Smooth muscle cell (in vitro differentiated cells): Measurements from ENCODE around the gene CDHR2. TPM values are rescaled to one million over a fixed set of nuclear protein-coding genes. Genes with fewer than 3 reads are reported as not detected.

ENCODE experiments used
- DNase-seq: peaks from one replicate; lab custom pipeline; 2025; ENCODE audit not compliant: unreplicated experiment; lab: John Stamatoyannopoulos, UW
- H2AFZ ChIP-seq: fragments of 200-600 bp; sonication (generic); 2 replicates; pipeline ENCODE4 v1.6.0; 2016; ENCODE audit warnings: antibody characterized with exemption, low read depth, mild to moderate bottlenecking
- H3F3A ChIP-seq: fragments of 200-600 bp; sonication (generic); 2 replicates; pipeline ENCODE4 v1.6.0; 2017; ENCODE audit warnings: antibody characterized with exemption, low read depth
- H3K27ac ChIP-seq: fragments of 200-600 bp; sonication (generic); 2 replicates; pipeline ENCODE4 v1.5.1; 2016; ENCODE audit warnings: low read depth, mild to moderate bottlenecking
- H3K27me3 ChIP-seq: fragments of 200-600 bp; sonication (generic); 2 replicates; pipeline ENCODE4 v1.6.1; 2016; ENCODE audit warnings: low read depth, mild to moderate bottlenecking
- H3K36me3 ChIP-seq: fragments of 200-600 bp; sonication (generic); 2 replicates; pipeline ENCODE4 v1.5.1; 2016; ENCODE audit warnings: low read depth
- H3K4me1 ChIP-seq: fragments of 200-600 bp; sonication (generic); 2 replicates; pipeline ENCODE4 v1.5.1; 2016; ENCODE audit warnings: low read depth
- H3K4me2 ChIP-seq: fragments of 200-600 bp; sonication (generic); 2 replicates; pipeline ENCODE4 v1.6.0; 2016; ENCODE audit warnings: mild to moderate bottlenecking
- H3K4me3 ChIP-seq: fragments of 200-600 bp; sonication (generic); 2 replicates; pipeline ENCODE4 v1.5.1; 2016; ENCODE audit warnings: mild to moderate bottlenecking
- H3K79me2 ChIP-seq: fragments of 200-600 bp; sonication (generic); 2 replicates; pipeline ENCODE4 v1.6.0; 2016; ENCODE audit warnings: low read depth, mild to moderate bottlenecking
- H3K9ac ChIP-seq: fragments of 200-600 bp; sonication (generic); 2 replicates; pipeline ENCODE4 v1.6.0; 2016; ENCODE audit warnings: low read depth
- H3K9me3 ChIP-seq: fragments of 200-600 bp; sonication (generic); replicated peaks from 2 replicates; pipeline ENCODE4 v1.5.1; 2016; ENCODE audit warnings: low read depth
- H4K20me1 ChIP-seq: fragments of 200-600 bp; sonication (generic); 2 replicates; pipeline ENCODE4 v1.6.0; 2016; ENCODE audit warnings: low read depth
- WGBS: methylation state at CpG from one replicate; pipeline ENCODE4 v1.1.7; 2016; ENCODE audit warnings: low lambda C conversion rate; 5-methylcytosine and 5-hydroxymethylcytosine counted together
- polyA plus RNA-seq: library from polyadenylated mRNA; unstranded; fragments of >200 nt; fragmentation: Nextera tagmentation; extraction: Ambion mirVana; gene quantifications from 2 replicates; pipeline ENCODE4 v1.2.1, GENCODE V29; 2016
- total RNA-seq: library from RNA; depleted of rRNA; stranded (reverse); fragments of >200 nt; gene quantifications from 2 replicates; pipeline ENCODE4 v1.2.3, GENCODE V29; 2014
- TF ChIP-seq, protein P1 (sequence below): fragments of 200-600 bp; sonication (generic); IDR thresholded peaks from 2 replicates; pipeline ENCODE4 v1.5.1; 2017; ENCODE audit warnings: borderline replicate concordance, mild to moderate bottlenecking, antibody characterized with exemption; ENCODE audit not compliant: insufficient read depth, poor library complexity, severe bottlenecking

Gene CDHR2
- total and polyA plus RNA-seq, 2 experiments from 2014 or later = 0.13 TPM; not detected in 1

GRCh38 chr5:176526462-176526861, 22.7 kb upstream of the CDHR2 start:
- 92% methylated on average over 9 of the region's 9 CpGs for WGBS
- H2AFZ ChIP-seq = no peak overlapping the region
- no peak overlapping the region for H3K4me3 ChIP-seq
- no peaks in the 10 kb centered on the region for H3F3A ChIP-seq
- no peaks in the 10 kb centered on the region for H3K36me3 ChIP-seq
- no peaks in the 10 kb centered on the region for H3K4me1 ChIP-seq
- H3K79me2 ChIP-seq = no peaks in the 10 kb centered on the region
- no peak overlapping the region for H3K9ac ChIP-seq
- no peak for DNase-seq
- peaks cover 11% of the 10 kb centered on the region for H4K20me1 ChIP-seq
- no peak overlapping the region for H3K4me2 ChIP-seq
- no peak overlapping the region for H3K27ac ChIP-seq
- TF ChIP-seq, protein P1, sequence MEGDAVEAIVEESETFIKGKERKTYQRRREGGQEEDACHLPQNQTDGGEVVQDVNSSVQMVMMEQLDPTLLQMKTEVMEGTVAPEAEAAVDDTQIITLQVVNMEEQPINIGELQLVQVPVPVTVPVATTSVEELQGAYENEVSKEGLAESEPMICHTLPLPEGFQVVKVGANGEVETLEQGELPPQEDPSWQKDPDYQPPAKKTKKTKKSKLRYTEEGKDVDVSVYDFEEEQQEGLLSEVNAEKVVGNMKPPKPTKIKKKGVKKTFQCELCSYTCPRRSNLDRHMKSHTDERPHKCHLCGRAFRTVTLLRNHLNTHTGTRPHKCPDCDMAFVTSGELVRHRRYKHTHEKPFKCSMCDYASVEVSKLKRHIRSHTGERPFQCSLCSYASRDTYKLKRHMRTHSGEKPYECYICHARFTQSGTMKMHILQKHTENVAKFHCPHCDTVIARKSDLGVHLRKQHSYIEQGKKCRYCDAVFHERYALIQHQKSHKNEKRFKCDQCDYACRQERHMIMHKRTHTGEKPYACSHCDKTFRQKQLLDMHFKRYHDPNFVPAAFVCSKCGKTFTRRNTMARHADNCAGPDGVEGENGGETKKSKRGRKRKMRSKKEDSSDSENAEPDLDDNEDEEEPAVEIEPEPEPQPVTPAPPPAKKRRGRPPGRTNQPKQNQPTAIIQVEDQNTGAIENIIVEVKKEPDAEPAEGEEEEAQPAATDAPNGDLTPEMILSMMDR = no peak
- no peaks in the 10 kb centered on the region for H3K9me3 ChIP-seq
- no peaks in the 10 kb centered on the region for H3K27me3 ChIP-seq

GRCh38 chr5:176527246-176528222, 21.6 kb upstream of the CDHR2 start:
- Histone ChIP-seq H3K79me2 (no peaks in the 10 kb centered on the region), H3K4me2 (no peak overlapping the region), H3K36me3 (no peaks in the 10 kb centered on the region), H4K20me1 (peaks cover 21% of the 10 kb centered on the region), H3K9ac (no peak overlapping the region), H3F3A (no peaks in the 10 kb centered on the region), H3K27ac (no peak overlapping the region), H3K4me3 (no peak overlapping the region), H2AFZ (no peak overlapping the region), H3K27me3 (no peaks in the 10 kb centered on the region), H3K4me1 (no peaks in the 10 kb centered on the region), H3K9me3 (no peaks in the 10 kb centered on the region)
- DNase-seq = no peak
- 96% methylated on average over 29 of the region's 34 CpGs for WGBS
- TF ChIP-seq, protein P1 = no peak

DNA sequence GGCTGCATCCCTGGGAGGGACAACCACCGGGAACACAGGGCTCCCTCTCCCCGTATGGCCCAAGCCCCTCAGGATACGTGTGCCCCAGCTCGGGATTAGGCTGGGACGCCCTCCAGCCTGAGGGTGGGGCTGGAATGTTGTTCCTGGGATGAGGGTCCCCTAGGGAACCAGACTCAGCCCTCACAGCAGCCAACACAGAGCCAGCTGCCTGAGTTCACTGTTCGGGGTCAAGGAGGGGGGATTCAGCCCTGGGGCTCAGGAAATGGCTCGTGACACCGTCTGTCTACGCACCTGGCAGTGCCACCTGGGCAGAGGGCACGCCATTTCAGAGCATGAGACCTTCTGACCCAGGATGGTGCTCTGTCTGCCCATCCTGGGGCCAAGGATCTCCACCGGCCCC, 20.8 kb upstream of the CDHR2 start:
- no peak for DNase-seq
- H3F3A ChIP-seq = no peaks in the 10 kb centered on the region
- no peaks in the 10 kb centered on the region for H3K9me3 ChIP-seq
- H3K36me3 ChIP-seq = no peaks in the 10 kb centered on the region
- peaks cover 6% of the 10 kb centered on the region for H3K79me2 ChIP-seq
- WGBS = 94% methylated on average over 11 of the region's 11 CpGs
- H2AFZ ChIP-seq = no peak overlapping the region
- H3K4me2 ChIP-seq = no peak overlapping the region
- no peaks in the 10 kb centered on the region for H3K4me1 ChIP-seq
- no peak overlapping the region for H3K9ac ChIP-seq
- TF ChIP-seq, protein P1 = no peak
- H3K4me3 ChIP-seq = no peak overlapping the region
- H4K20me1 ChIP-seq = peaks cover 29% of the 10 kb centered on the region
- no peaks in the 10 kb centered on the region for H3K27me3 ChIP-seq
- no peak overlapping the region for H3K27ac ChIP-seq
